Neural cell (in vitro differentiated cells): ENCODE measurements around the gene S100A13.

Source experiments
- EZH2 ChIP-seq: fragments of 200-600, 300-800 bp; shearing (Covaris generic), sonication (generic); IDR thresholded peaks from 2 replicates; pipeline ENCODE4 v1.6.1; 2014; ENCODE audit warnings: antibody characterized with exemption, low read length, borderline replicate concordance, mild to moderate bottlenecking; ENCODE audit not compliant: insufficient read depth, poor library complexity, severe bottlenecking
- POLR2AphosphoS5 ChIP-seq: IDR thresholded peaks from 2 replicates; pipeline ENCODE4 v1.6.1; 2012
- TF ChIP-seq, protein P1 (sequence below): IDR thresholded peaks from 2 replicates; pipeline ENCODE4 v1.6.1; 2012; ENCODE audit warnings: borderline replicate concordance
- TF ChIP-seq, protein P2 (sequence below): fragments of 450-650 bp; IDR thresholded peaks from 2 replicates; pipeline ENCODE4 v1.5.1; 2014; ENCODE audit warnings: antibody characterized with exemption, mild to moderate bottlenecking, moderate library complexity; ENCODE audit not compliant: poor library complexity, severe bottlenecking

DNA sequence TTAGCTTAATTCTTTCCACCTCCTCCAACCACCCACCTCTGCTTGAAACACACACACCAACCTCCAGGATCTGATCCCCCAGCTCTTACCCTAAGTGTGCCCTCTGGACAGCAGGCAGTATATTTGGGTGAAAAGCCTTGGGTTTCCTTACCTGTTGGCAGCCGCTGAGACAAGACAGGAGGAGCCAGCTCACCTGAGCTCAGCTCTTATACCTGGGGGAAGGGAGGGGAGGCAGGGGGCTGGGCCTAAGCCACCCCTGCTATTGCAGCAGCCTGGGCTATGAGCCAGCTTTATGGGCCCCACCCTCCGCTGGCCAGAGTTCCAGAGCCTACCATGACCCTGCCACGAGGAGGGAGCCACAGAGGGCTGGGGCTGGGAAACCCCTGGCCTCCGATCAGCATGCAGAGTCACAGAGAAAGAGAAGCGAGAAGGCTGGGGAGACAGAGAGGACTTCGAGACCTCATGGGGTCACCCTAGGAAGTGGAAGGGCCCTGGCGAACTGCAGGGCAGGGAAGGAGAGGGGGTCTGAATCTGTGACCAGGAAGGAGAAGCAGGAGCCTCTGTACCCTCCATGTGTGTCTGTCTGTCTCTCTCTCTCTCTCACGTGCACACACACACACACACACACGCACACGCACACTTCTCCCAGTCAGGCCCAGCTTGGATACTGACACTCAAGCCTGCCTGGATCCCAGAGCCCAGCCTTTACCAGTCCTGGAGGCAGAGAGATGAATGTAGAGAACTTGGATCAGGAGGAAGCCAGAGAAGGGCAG, 11.0 kb downstream of the S100A13 start, which contains the start of gene S100A14:
- TF ChIP-seq, protein P1, sequence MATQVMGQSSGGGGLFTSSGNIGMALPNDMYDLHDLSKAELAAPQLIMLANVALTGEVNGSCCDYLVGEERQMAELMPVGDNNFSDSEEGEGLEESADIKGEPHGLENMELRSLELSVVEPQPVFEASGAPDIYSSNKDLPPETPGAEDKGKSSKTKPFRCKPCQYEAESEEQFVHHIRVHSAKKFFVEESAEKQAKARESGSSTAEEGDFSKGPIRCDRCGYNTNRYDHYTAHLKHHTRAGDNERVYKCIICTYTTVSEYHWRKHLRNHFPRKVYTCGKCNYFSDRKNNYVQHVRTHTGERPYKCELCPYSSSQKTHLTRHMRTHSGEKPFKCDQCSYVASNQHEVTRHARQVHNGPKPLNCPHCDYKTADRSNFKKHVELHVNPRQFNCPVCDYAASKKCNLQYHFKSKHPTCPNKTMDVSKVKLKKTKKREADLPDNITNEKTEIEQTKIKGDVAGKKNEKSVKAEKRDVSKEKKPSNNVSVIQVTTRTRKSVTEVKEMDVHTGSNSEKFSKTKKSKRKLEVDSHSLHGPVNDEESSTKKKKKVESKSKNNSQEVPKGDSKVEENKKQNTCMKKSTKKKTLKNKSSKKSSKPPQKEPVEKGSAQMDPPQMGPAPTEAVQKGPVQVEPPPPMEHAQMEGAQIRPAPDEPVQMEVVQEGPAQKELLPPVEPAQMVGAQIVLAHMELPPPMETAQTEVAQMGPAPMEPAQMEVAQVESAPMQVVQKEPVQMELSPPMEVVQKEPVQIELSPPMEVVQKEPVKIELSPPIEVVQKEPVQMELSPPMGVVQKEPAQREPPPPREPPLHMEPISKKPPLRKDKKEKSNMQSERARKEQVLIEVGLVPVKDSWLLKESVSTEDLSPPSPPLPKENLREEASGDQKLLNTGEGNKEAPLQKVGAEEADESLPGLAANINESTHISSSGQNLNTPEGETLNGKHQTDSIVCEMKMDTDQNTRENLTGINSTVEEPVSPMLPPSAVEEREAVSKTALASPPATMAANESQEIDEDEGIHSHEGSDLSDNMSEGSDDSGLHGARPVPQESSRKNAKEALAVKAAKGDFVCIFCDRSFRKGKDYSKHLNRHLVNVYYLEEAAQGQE, result no peak
- TF ChIP-seq, protein P2, sequence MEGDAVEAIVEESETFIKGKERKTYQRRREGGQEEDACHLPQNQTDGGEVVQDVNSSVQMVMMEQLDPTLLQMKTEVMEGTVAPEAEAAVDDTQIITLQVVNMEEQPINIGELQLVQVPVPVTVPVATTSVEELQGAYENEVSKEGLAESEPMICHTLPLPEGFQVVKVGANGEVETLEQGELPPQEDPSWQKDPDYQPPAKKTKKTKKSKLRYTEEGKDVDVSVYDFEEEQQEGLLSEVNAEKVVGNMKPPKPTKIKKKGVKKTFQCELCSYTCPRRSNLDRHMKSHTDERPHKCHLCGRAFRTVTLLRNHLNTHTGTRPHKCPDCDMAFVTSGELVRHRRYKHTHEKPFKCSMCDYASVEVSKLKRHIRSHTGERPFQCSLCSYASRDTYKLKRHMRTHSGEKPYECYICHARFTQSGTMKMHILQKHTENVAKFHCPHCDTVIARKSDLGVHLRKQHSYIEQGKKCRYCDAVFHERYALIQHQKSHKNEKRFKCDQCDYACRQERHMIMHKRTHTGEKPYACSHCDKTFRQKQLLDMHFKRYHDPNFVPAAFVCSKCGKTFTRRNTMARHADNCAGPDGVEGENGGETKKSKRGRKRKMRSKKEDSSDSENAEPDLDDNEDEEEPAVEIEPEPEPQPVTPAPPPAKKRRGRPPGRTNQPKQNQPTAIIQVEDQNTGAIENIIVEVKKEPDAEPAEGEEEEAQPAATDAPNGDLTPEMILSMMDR, result no peak
- no peak for TF ChIP-seq EZH2
- TF ChIP-seq POLR2AphosphoS5, result no peak
